C4-2B (cell line): ENCODE results near the gene FUT3.

Experiments
- H3K27ac ChIP-seq: fragments of 450-650 bp; 2 replicates; pipeline ENCODE4 v1.5.1; 2017
- ZFX ChIP-seq: fragments of 450-650 bp; IDR thresholded peaks from 2 replicates; pipeline ENCODE4 v1.6.1; 2017
- TF ChIP-seq, protein P1 (sequence below): fragments of 450-650 bp; conservative IDR thresholded peaks from 2 replicates; pipeline ENCODE4 v1.5.1; 2017; ENCODE audit warnings: mild to moderate bottlenecking

Gene FUT3

DNA sequence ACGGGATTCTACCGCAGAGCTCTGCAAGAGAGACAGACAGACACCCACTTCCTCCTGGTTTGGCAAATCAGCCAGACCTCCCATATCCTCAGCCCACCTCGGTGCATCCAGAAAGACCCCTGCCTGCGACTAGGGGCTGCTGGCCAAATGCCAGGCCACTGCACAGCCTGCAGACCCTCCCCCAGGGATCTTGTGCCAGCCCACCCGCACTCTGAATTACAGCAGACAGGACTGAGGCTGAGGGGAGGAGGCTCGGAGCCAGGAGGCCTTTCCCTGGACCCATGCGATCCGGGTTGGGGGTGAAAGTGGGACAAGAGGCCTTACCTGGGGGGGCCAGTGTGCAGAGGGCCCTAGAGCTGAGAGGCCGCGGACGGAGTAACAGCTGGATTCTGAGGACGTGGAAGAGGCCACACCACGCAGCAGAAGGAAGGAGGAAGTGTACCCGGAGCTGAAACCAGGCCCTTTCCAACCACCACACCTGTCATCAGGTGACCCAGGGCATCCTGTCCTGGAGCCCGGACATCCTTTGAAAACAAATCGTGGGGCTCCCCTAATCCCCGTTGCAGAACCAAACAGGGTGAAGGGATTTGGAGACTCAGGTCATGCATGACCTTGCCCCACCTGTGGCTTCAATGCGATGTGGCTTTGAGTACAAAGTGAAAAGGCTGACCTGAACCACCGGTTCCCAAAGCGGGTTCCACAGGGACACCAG, 12.7 kb downstream of the FUT3 start:
- TF ChIP-seq, protein P1, sequence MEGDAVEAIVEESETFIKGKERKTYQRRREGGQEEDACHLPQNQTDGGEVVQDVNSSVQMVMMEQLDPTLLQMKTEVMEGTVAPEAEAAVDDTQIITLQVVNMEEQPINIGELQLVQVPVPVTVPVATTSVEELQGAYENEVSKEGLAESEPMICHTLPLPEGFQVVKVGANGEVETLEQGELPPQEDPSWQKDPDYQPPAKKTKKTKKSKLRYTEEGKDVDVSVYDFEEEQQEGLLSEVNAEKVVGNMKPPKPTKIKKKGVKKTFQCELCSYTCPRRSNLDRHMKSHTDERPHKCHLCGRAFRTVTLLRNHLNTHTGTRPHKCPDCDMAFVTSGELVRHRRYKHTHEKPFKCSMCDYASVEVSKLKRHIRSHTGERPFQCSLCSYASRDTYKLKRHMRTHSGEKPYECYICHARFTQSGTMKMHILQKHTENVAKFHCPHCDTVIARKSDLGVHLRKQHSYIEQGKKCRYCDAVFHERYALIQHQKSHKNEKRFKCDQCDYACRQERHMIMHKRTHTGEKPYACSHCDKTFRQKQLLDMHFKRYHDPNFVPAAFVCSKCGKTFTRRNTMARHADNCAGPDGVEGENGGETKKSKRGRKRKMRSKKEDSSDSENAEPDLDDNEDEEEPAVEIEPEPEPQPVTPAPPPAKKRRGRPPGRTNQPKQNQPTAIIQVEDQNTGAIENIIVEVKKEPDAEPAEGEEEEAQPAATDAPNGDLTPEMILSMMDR = no peak
- TF ChIP-seq ZFX = no peak
- no peak overlapping the region for H3K27ac ChIP-seq

DNA sequence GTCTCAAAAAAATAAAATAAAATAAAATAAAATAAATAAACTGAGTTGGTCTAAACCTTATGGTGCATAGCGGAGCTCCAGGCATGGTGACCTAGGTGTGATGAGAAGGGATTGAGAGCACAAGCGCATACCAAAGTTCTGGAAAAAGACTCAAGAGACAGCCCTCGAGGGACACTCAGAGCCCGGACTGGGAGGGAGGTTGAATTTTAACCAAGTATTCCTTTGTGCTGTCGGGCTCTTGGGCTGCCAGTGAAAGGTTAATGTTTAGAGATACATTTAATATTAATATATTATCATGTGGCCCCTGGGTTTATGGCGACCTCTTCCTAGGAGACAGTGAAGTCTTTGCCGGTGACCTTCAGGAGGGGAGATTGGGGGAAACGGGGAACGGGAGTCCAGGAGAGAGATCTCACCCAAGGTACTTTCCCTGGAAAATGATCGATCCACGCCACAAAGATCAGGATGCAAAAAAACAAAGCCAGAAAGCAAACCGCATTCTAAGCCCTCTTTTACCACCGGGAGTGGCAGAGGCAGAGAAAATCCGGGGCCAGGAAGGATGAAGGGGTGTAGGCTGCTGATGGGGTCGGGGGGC, 13.4 kb downstream of the FUT3 start:
- no peak overlapping the region for H3K27ac ChIP-seq
- TF ChIP-seq, protein P1 = no peak
- TF ChIP-seq ZFX = no peak

DNA sequence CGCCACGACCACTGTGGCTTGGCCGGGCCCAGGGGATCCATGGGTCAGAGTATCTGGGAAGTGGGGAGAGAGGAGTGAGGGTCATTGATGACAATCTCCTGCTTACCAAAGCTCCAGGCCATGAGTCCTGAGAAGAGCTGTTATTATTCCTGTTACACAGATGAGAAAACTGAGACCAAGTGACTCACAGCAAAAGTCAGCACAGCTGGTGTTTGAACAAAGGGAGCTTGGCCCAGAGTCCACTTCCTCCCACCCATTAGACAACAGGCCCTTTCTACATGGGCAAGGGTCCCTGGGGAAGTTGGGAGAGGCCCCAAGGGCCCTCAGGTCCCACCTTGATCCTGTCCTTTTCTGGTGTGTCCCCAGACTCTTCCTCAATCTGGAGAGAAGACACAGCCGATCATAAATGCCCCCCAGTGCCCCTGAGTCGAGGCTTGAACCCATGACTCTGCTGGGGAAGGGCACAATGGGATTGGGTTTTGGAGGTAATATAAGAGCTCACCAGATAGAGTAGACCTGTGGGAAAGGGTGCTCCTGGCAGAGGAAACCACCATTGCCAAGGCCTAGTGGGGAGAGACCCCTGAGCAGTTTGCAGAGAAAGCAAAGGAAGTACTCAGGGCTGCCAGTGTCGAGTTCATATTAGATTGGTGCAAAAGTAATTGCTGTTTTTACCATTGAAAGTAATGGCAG, 18.6 kb downstream of the FUT3 start:
- TF ChIP-seq, protein P1 = no peak
- TF ChIP-seq ZFX = no peak
- H3K27ac ChIP-seq = no peak overlapping the region

DNA sequence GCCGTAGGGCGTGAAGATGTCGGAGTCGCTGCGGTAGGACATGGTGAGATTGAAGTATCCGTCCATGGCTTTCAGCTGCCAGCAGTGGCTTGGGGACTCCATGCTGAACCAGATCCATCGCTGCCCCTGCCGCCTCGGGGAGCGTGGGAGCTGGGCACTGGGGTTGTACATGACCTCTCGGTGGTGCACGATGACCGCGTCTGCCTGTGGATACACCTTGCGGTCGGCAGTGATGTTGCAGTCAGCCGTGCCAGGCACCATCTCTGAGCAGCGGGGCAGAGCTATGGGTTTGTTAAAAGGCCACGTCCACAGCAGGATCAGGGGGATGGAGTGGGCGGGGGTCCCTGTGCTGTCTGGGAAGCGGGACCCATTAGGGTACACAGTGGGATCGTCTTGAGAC, 19.2 kb downstream of the FUT3 start:
- H3K27ac ChIP-seq = no peak overlapping the region
- TF ChIP-seq ZFX = no peak
- TF ChIP-seq, protein P1 = no peak

DNA sequence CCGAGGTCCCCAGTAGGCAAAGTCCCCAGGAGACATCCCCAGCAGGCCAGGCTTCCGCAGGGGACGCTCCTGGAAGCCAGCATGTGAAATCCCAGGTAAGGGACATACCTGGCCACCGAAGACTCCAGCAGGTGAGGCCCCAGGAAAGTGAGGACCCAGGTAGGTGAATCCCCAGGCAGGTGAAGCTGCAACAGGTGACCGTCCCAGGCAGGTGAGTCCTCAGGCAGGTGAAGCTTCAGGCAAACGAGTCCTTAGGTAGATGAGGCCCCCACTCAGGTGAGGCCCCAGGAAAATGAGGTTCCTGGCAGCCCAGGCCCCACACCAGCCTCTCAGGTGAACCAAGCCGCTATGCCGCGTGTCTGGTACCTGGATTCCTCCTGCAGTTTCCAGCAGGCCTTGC, 20.1 kb downstream of the FUT3 start:
- no peak for TF ChIP-seq ZFX
- TF ChIP-seq, protein P1 = no peak

DNA sequence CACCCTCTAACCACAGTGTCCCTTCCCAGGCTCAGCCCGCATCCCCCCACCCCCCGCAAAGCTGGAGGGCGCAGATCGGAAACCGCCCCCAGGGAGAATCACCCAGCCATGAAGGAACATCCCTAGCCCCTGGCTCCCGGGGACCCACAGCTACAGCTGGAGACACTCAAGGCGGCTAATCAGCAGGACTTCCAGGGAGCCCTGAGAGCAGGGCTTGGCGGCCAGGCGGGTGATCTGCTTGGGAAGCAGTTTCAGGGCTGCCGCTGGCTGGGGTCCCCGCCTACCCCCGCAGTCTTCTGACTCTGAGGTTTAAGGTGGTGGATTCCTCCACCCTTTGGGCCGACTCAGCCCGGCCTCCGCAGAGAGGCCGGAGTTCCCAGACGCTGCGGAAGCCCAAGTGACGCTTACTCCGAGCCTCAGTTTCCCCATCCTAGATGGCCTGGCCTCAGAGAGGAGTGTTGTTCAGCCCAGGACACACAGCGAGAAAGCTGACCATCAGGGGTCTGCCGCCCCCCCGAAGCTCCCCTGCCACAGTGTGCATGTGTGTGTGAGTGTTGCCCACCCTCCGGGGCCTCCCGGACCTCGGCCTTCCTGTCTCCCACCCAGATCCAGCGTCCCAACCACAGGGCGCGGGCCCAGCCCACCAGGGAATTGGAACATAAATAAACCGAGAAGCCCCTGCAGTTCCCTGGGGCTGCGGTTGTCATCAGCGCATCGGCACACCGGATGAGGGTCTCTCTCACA, 21.5 kb downstream of the FUT3 start:
- TF ChIP-seq, protein P1 = no peak
- no peak for TF ChIP-seq ZFX
- H3K27ac ChIP-seq = no peak overlapping the region; the same call in 1 of the 2 replicates

More for the DNA sequence above, 20.1 kb downstream of the FUT3 start:
- no peak overlapping the region for H3K27ac ChIP-seq
